Liver (tissue), 3 donors: ENCODE results near the gene TAS1R2.

Source experiments
- CTCF ChIP-seq: fragments of 150-350 bp; IDR thresholded peaks from 2 replicates; pipeline ENCODE4 v1.5.1; 2017; ENCODE audit warnings: improper control_type of control experiment, low read depth, low read length; ENCODE audit not compliant: missing input control
- FOXA1 ChIP-seq: IDR thresholded peaks from 2 replicates; pipeline ENCODE4 v1.6.1; 2016; ENCODE audit warnings: antibody characterized with exemption
- FOXA2 ChIP-seq: IDR thresholded peaks from 2 replicates; pipeline ENCODE4 v1.6.1; 2016; ENCODE audit warnings: antibody characterized with exemption
- GABPA ChIP-seq, 2 donors: IDR thresholded peaks in 1 of 2; conservative IDR thresholded peaks in 1 of 2; 2 replicates each; pipeline ENCODE4 v1.6.1; 2016; ENCODE audit warnings: antibody characterized with exemption in 2 of 2, mild to moderate bottlenecking in 1 of 2, moderate library complexity in 1 of 2
- JUND ChIP-seq, 2 donors: IDR thresholded peaks; 2 replicates each; pipeline ENCODE4 v1.6.1; 2016; ENCODE audit warnings: antibody characterized with exemption in 2 of 2
- MAX ChIP-seq: IDR thresholded peaks from 2 replicates; pipeline ENCODE4 v1.6.1; 2016; ENCODE audit warnings: antibody characterized with exemption
- SP1 ChIP-seq: IDR thresholded peaks from 2 replicates; pipeline ENCODE4 v1.6.1; 2018; ENCODE audit warnings: antibody characterized with exemption, mild to moderate bottlenecking
- TAF1 ChIP-seq: conservative IDR thresholded peaks from 2 replicates; pipeline ENCODE4 v1.6.1; 2016; ENCODE audit warnings: antibody characterized with exemption, mild to moderate bottlenecking
- donor health status: healthy.
- donor health status: healthy.

- TF ChIP-seq CTCF, result no peak
- TF ChIP-seq SP1, result no peak
- TF ChIP-seq JUND (IDR thresholded peaks at IDR 0.05), result no peak
- no peak for TF ChIP-seq MAX
- no peak for TF ChIP-seq GABPA (IDR thresholded peaks at IDR 0.05 in 1 of 2, conservative IDR thresholded peaks at IDR 0.05 in 1 of 2)
- no peak for TF ChIP-seq TAF1
- TF ChIP-seq FOXA2, result no peak
- TF ChIP-seq FOXA1, result no peak
Measured at GRCh38 chr1:18819203-18819602, 40.3 kb downstream of the TAS1R2 start.
